ENCODE measurements around the gene CEP128. TPM values are rescaled to one million over a fixed set of nuclear protein-coding genes. Genes with fewer than 3 reads are reported as not detected.

Gene CEP128
- polyA plus RNA-seq, 4 donors: 0.22 to 2.2 (median 1.1) TPM

- no peaks in the 10 kb centered on the region for H3K4me1 ChIP-seq (ENCODE audit: control insufficient read depth in 3 of 3, insufficient read depth in 2 of 3, low read depth in 1 of 3, low read length in 2 of 3)
- 67 to 90% (median 80%) methylated on average over 1 of the region's 1 CpG for WGBS, 3 donors
- H3K27me3 ChIP-seq (ENCODE audit: control insufficient read depth in 3 of 3, insufficient read depth in 3 of 3, low read length in 3 of 3): no peaks in the 10 kb centered on the region
- H3K27ac ChIP-seq (ENCODE audit: low read depth in 1 of 3, low read length in 2 of 3): no peak overlapping the region
- no peak for DNase-seq
- no peak overlapping the region for H3K4me3 ChIP-seq (ENCODE audit: low read depth in 1 of 3, low read length in 3 of 3)
- peaks cover 0 to 3% of the 10 kb centered on the region in 2 donors for H3K9me3 ChIP-seq (ENCODE audit: control insufficient read depth in 2 of 2, insufficient read depth in 1 of 2, low read depth in 1 of 2, low read length in 1 of 2)
- FAIRE-seq: no peak
- no peaks in the 10 kb centered on the region for H3K36me3 ChIP-seq (ENCODE audit: control insufficient read depth in 3 of 3, insufficient read depth in 2 of 3, low read depth in 1 of 3, low read length in 3 of 3)
These were observed 485.3 kb downstream of the CEP128 start for GRCh38 chr14:80456209-80456608.

GRCh38 chr14:80455031-80455430, 486.5 kb downstream of the CEP128 start:
- no peaks in the 10 kb centered on the region for H3K4me1 ChIP-seq (ENCODE audit: control insufficient read depth in 3 of 3, insufficient read depth in 2 of 3, low read depth in 1 of 3, low read length in 2 of 3)
- FAIRE-seq: no peak
- 76 to 81% (median 77%) methylated on average over 6 of the region's 6 CpGs for WGBS, 3 donors

GRCh38 chr14:80448267-80448666, 493.3 kb downstream of the CEP128 start:
- Histone ChIP-seq H3K27me3 (ENCODE audit: control insufficient read depth in 3 of 3, insufficient read depth in 3 of 3, low read length in 3 of 3) (no peaks in the 10 kb centered on the region), H3K4me3 (ENCODE audit: low read depth in 1 of 3, low read length in 3 of 3) (no peak overlapping the region), H3K9me3 (ENCODE audit: control insufficient read depth in 2 of 2, insufficient read depth in 1 of 2, low read depth in 1 of 2, low read length in 1 of 2) (peaks cover 0 to 11% of the 10 kb centered on the region in 2 donors), H3K27ac (ENCODE audit: low read depth in 1 of 3, low read length in 2 of 3) (no peak overlapping the region), H3K36me3 (ENCODE audit: control insufficient read depth in 3 of 3, insufficient read depth in 2 of 3, low read depth in 1 of 3, low read length in 3 of 3) (no peaks in the 10 kb centered on the region), H3K4me1 (ENCODE audit: control insufficient read depth in 3 of 3, insufficient read depth in 2 of 3, low read depth in 1 of 3, low read length in 2 of 3) (no peaks in the 10 kb centered on the region)
- DNase-seq: no peak
- WGBS, 3 donors: 90 to 92% (median 90%) methylated on average over 3 of the region's 3 CpGs
- FAIRE-seq: no peak

More at GRCh38 chr14:80455031-80455430, 486.5 kb downstream of the CEP128 start:
- Histone ChIP-seq H3K27ac (ENCODE audit: low read depth in 1 of 3, low read length in 2 of 3) (no peak overlapping the region), H3K27me3 (ENCODE audit: control insufficient read depth in 3 of 3, insufficient read depth in 3 of 3, low read length in 3 of 3) (no peaks in the 10 kb centered on the region), H3K4me3 (ENCODE audit: low read depth in 1 of 3, low read length in 3 of 3) (no peak overlapping the region), H3K9me3 (ENCODE audit: control insufficient read depth in 2 of 2, insufficient read depth in 1 of 2, low read depth in 1 of 2, low read length in 1 of 2) (peaks cover 0 to 11% of the 10 kb centered on the region in 2 donors), H3K36me3 (ENCODE audit: control insufficient read depth in 3 of 3, insufficient read depth in 2 of 3, low read depth in 1 of 3, low read length in 3 of 3) (no peaks in the 10 kb centered on the region)
- DNase-seq: no peak

GRCh38 chr14:80447392-80447791, 494.1 kb downstream of the CEP128 start:
- Histone ChIP-seq H3K4me3 (ENCODE audit: low read depth in 1 of 3, low read length in 3 of 3) (no peak overlapping the region), H3K27ac (ENCODE audit: low read depth in 1 of 3, low read length in 2 of 3) (no peak overlapping the region), H3K27me3 (ENCODE audit: control insufficient read depth in 3 of 3, insufficient read depth in 3 of 3, low read length in 3 of 3) (no peaks in the 10 kb centered on the region), H3K36me3 (ENCODE audit: control insufficient read depth in 3 of 3, insufficient read depth in 2 of 3, low read depth in 1 of 3, low read length in 3 of 3) (no peaks in the 10 kb centered on the region), H3K9me3 (ENCODE audit: control insufficient read depth in 2 of 2, insufficient read depth in 1 of 2, low read depth in 1 of 2, low read length in 1 of 2) (peaks cover 0 to 11% of the 10 kb centered on the region in 2 donors), H3K4me1 (ENCODE audit: control insufficient read depth in 3 of 3, insufficient read depth in 2 of 3, low read depth in 1 of 3, low read length in 2 of 3) (no peaks in the 10 kb centered on the region)
- DNase-seq (no peak), FAIRE-seq (no peak)

Other genes with a start within 250 kb of the CEP128 start
- gene TSHR, start 13.9 kb upstream of the CEP128 start, polyA plus RNA-seq: under 1 TPM in 3 of 4 donors, not detected in 1; 0.01 to 0.81 (median 0.12) TPM

Measured in small intestine (tissue), 7 donors.